ENCODE measurements around the gene ERC1. TPM values are rescaled to one million over a fixed set of nuclear protein-coding genes. Genes with fewer than 3 reads are reported as not detected.
A peak's percentile ranks its signal among the peaks of the same experiment; 100 is the strongest.

The ERC1 gene
- total RNA-seq, 2 donors from 2014 or later = 53.2 to 53.4 TPM

GRCh38 chr12:1424674-1425395 is 433.8 kb downstream of the ERC1 start:
- ATAC-seq (no peak), DNase-seq (no peak)
- intact Hi-C loops (cut with DNase I) = no loop called here

GRCh38 chr12:1425396-1425729 is 434.3 kb downstream of the ERC1 start:
- no peak for DNase-seq
- ATAC-seq = no peak
- intact Hi-C loops (cut with DNase I) = no loop called here

- ATAC-seq (no peak), DNase-seq (no peak)
- intact Hi-C loops (cut with DNase I) = no loop called here
Measured at GRCh38 chr12:1428671-1429070, 437.6 kb downstream of the ERC1 start.

GRCh38 chr12:1429980-1430379 is 439.0 kb downstream of the ERC1 start:
- DNase-seq (no peak), ATAC-seq (peak; percentile 67 to 93)
- intact Hi-C loops (cut with DNase I) = no loop called here

GRCh38 chr12:1434296-1434955 is 443.4 kb downstream of the ERC1 start:
- intact Hi-C loops (cut with DNase I) = no loop called here
- DNase-seq (no peak), ATAC-seq (no peak)

- ATAC-seq (no peak), DNase-seq (no peak)
- intact Hi-C loops (cut with DNase I) = no loop called here
Measured at GRCh38 chr12:1435044-1435443, 444.0 kb downstream of the ERC1 start.

- DNase-seq (no peak), ATAC-seq (peak in 1 of 2 donors; percentile 47)
Measured at GRCh38 chr12:1435456-1435855, 444.4 kb downstream of the ERC1 start.

GRCh38 chr12:1436015-1436414 is 445.0 kb downstream of the ERC1 start:
- peak in 1 of 2 donors; percentile 41 for ATAC-seq
- intact Hi-C loops (cut with DNase I) = no loop called here
- DNase-seq = no peak

More at GRCh38 chr12:1435456-1435855, 444.4 kb downstream of the ERC1 start:
- intact Hi-C loops (cut with DNase I) = no loop called here

- intact Hi-C loops (cut with DNase I) = no loop called here
- DNase-seq (no peak), ATAC-seq (no peak)
Measured at GRCh38 chr12:1436981-1437380, 446.0 kb downstream of the ERC1 start.

- intact Hi-C loops (cut with DNase I) = no loop called here
- DNase-seq = no peak
- no peak for ATAC-seq
Measured at GRCh38 chr12:1439201-1439600, 448.2 kb downstream of the ERC1 start.

GRCh38 chr12:1439687-1440086 is 448.7 kb downstream of the ERC1 start:
- DNase-seq (no peak), ATAC-seq (no peak)
- intact Hi-C loops (cut with DNase I) = no loop called here

- intact Hi-C loops (cut with DNase I) = no loop called here
- no peak for DNase-seq
- ATAC-seq = peak; percentile 30 to 88
Measured at GRCh38 chr12:1443421-1444141, 452.6 kb downstream of the ERC1 start.

GRCh38 chr12:1444142-1444516 is 453.1 kb downstream of the ERC1 start:
- ATAC-seq = peak in 1 of 2 donors; percentile 40
- intact Hi-C loops (cut with DNase I) = no loop called here
- no peak for DNase-seq

- intact Hi-C loops (cut with DNase I) = no loop called here
- no peak for ATAC-seq
- no peak for DNase-seq
Measured at GRCh38 chr12:1445807-1446206, 454.8 kb downstream of the ERC1 start.

GRCh38 chr12:1448336-1448735 is 457.3 kb downstream of the ERC1 start:
- intact Hi-C loops (cut with DNase I) = no loop called here
- no peak for ATAC-seq
- no peak for DNase-seq

GRCh38 chr12:1453810-1454209 is 462.8 kb downstream of the ERC1 start:
- ATAC-seq (no peak), DNase-seq (no peak)
- intact Hi-C loops (cut with DNase I) = no loop called here

- no peak for DNase-seq
- intact Hi-C loops (cut with DNase I) = no loop called here
- ATAC-seq = peak in 1 of 2 donors; percentile 26
Measured at GRCh38 chr12:1456885-1457284, 465.9 kb downstream of the ERC1 start.

GRCh38 chr12:1457901-1458300 is 466.9 kb downstream of the ERC1 start:
- intact Hi-C loops (cut with DNase I) = no loop called here
- ATAC-seq (peak in 1 of 2 donors; percentile 85), DNase-seq (no peak)

- intact Hi-C loops (cut with DNase I) = no loop called here
- ATAC-seq (no peak), DNase-seq (no peak)
Measured at GRCh38 chr12:1459339-1459738, 468.3 kb downstream of the ERC1 start.

GRCh38 chr12:1463073-1463905 is 472.3 kb downstream of the ERC1 start:
- intact Hi-C loops (cut with DNase I) = no loop called here
- DNase-seq (no peak), ATAC-seq (peak; percentile 63 to 76)
